ENCODE measurements around the gene AUTS2.

DNA sequence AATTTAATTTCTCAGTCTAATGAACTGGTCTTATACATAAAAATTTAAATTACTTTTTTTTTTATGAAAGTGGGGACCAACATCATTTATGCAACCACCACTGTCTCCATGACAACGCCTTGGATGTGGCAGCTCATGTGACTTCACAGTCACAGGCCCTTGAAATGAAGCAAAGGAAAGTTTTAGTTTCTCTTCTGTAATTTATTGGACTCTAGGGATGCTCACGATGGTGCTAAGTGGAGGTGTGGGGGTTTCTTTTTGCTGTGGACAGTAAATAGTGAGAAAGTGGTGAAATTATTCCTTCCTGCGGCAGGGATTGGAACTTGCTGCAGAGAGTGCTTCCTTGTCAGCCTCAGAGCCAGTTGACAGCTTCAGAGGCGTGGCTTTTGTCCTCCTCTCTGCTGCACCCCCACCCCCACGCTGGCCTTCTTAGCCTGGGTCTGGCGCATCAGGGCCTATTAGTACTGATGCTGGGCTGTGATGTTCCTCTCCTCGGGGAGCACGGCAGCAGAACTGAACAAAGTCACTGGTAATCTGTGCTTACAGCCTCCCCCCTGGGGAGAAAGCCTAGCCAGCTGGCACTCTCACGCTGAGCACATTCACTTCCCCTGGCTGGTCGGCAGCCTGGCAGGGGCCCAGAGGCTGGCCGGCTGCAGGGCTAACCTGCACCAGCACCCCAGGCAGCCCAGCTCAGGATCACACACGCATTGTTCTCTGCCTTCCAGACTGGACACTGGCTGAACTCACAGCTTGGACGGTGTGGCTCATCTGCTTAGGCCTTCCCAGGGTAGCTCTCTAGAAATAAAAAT is 1016.2 kb downstream of the AUTS2 start:
- TF ChIP-seq BHLHE40 (IDR thresholded peaks at IDR 0.05; ENCODE audit: borderline replicate concordance) (no peak), SUZ12 (IDR thresholded peaks at IDR 0.05) (no peak), ELF4 (IDR thresholded peaks at IDR 0.05) (no peak), HDGF (IDR thresholded peaks at IDR 0.05; ENCODE audit: borderline replicate concordance) (no peak), TARDBP (IDR thresholded peaks at IDR 0.05) (no peak), FOXM1 (IDR thresholded peaks at IDR 0.05; ENCODE audit: borderline replicate concordance) (no peak), ZNF384 (IDR thresholded peaks at IDR 0.05) (no peak), SP1 (IDR thresholded peaks at IDR 0.05) (no peak), NFRKB (IDR thresholded peaks at IDR 0.05) (no peak)
